ENCODE data around the gene CYB5R3. TPM values are rescaled to one million over a fixed set of nuclear protein-coding genes. Genes with fewer than 3 reads are reported as not detected.

The CYB5R3 gene
- total and polyA plus RNA-seq, 4 donors, result 49.4 to 210 (median 134) TPM

DNA sequence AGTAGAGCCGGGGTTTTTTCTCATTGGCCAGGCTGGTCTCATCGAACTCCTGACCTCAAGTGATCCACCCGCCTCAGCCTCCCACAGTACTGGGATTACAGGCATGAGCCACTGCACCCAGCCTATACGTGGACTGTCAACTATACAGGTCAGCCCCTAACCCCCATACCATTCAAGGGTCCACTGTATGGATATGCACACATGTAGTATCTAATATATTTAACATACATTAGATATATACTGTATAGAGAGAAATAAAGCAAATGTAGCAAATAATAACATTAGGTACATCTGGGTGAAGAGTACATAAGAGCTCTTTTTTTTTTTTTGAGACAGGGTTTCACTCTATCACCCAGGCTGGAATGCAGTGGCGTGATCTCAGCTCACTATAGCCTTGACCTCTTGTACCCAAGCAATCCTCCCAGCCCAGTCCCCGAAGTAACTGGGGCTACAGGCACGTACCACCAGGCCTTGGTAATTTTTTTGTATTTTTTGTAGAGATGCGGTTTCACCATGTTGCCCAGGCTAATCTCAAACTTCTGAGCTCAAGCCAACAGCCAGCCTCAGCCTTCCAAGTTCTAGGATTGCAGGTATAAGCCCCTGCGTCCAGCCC is 7.3 kb downstream of the CYB5R3 start:
- H3K9me3 ChIP-seq (ENCODE audit: control insufficient read depth in 4 of 4, low read length in 3 of 4), result no peaks in the 10 kb centered on the region
- TF ChIP-seq NR2F2 (IDR thresholded peaks at IDR 0.05) (peak; percentile 52), JUND (IDR thresholded peaks at IDR 0.05) (peak in 1 of 2 donors; percentile 10), RXRA (IDR thresholded peaks at IDR 0.05) (peak in 1 of 2 donors; percentile 12), SP1 (IDR thresholded peaks at IDR 0.05) (no peak), HNF4A (conservative IDR thresholded peaks at IDR 0.05) (peak; percentile 45 to 49)
- H3K9ac ChIP-seq (ENCODE audit: low read depth in 1 of 2, low read length in 2 of 2), result no peak overlapping the region
- WGBS, result 58% methylated on average over 9 of the region's 9 CpGs
- no peak overlapping the region for H3K4me3 ChIP-seq (ENCODE audit: low read depth in 1 of 3, low read length in 3 of 3)
- peaks cover 0 to 3% (median 0%) of the 10 kb centered on the region in 4 donors for H3K36me3 ChIP-seq (ENCODE audit: control insufficient read depth in 4 of 4, insufficient read depth in 3 of 4, low read depth in 1 of 4, low read length in 3 of 4)
- peaks cover 34 to 51% (median 44%) of the 10 kb centered on the region in 4 donors for H3K4me1 ChIP-seq (ENCODE audit: control insufficient read depth in 4 of 4, insufficient read depth in 4 of 4, low read length in 3 of 4)
- no peak for DNase-seq (ENCODE audit: low spot score)
- H3K27ac ChIP-seq (ENCODE audit: low read depth in 1 of 2, low read length in 2 of 2), result no peak overlapping the region
- H3K27me3 ChIP-seq (ENCODE audit: control insufficient read depth in 4 of 4, insufficient read depth in 4 of 4, low read length in 3 of 4), result no peaks in the 10 kb centered on the region

DNA sequence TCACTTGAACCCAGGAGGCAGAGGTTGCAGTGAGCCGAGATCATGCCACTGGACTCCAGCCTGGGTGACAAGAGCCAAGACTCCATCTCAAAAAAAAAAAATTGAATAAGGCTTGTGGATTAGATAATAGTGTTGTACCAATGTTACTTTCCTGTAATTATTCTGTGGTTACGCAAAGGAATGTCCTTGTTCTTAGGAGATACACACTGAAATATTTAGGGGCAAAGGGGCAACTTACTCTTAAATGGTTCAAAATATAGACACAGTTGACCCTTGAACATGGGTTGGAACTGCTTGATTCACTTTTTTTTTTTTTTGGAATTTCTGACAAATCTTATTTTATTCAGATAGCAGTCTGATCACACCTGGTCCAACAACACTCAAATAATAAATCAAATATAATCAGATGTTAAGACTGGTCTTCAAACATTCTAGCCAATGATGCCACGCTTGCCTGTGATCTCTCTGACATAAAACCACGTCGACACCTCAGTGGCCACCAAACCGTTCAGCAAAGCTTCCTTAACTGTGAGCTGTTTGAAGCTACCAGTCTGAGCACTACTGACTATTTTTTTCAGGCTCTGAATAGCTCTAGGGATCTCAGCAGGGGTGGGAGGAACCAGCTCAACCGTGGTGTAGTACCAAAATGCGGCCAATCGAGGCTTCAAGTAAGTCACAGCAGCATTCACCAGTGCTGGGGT is 9.5 kb downstream of the CYB5R3 start:
- H3K4me1 ChIP-seq (ENCODE audit: control insufficient read depth in 4 of 4, insufficient read depth in 4 of 4, low read length in 3 of 4), result peaks cover 15 to 29% (median 23%) of the 10 kb centered on the region in 4 donors
- 90% methylated on average over 9 of the region's 9 CpGs for WGBS
- no peak overlapping the region for H3K27ac ChIP-seq (ENCODE audit: low read depth in 1 of 2, low read length in 2 of 2)

More for the DNA sequence above, 9.5 kb downstream of the CYB5R3 start:
- Histone ChIP-seq H3K36me3 (ENCODE audit: control insufficient read depth in 4 of 4, insufficient read depth in 3 of 4, low read depth in 1 of 4, low read length in 3 of 4) (peaks cover 0 to 10% (median 5%) of the 10 kb centered on the region in 4 donors), H3K27me3 (ENCODE audit: control insufficient read depth in 4 of 4, insufficient read depth in 4 of 4, low read length in 3 of 4) (no peaks in the 10 kb centered on the region), H3K9ac (ENCODE audit: low read depth in 1 of 2, low read length in 2 of 2) (no peak overlapping the region), H3K9me3 (ENCODE audit: control insufficient read depth in 4 of 4, low read length in 3 of 4) (no peaks in the 10 kb centered on the region), H3K4me3 (ENCODE audit: low read depth in 1 of 3, low read length in 3 of 3) (no peak overlapping the region)
- DNase-seq (ENCODE audit: low spot score), result no peak
- no peak for TF ChIP-seq RAD21 (IDR thresholded peaks at IDR 0.05)
- no peak for TF ChIP-seq RXRA (IDR thresholded peaks at IDR 0.05)
- no peak for TF ChIP-seq EGR1 (IDR thresholded peaks at IDR 0.05; ENCODE audit: low read depth in 2 of 2)
- no peak for TF ChIP-seq TAF1 (conservative IDR thresholded peaks at IDR 0.05)
- TF ChIP-seq JUND (IDR thresholded peaks at IDR 0.05), result no peak
- TF ChIP-seq, protein P1, sequence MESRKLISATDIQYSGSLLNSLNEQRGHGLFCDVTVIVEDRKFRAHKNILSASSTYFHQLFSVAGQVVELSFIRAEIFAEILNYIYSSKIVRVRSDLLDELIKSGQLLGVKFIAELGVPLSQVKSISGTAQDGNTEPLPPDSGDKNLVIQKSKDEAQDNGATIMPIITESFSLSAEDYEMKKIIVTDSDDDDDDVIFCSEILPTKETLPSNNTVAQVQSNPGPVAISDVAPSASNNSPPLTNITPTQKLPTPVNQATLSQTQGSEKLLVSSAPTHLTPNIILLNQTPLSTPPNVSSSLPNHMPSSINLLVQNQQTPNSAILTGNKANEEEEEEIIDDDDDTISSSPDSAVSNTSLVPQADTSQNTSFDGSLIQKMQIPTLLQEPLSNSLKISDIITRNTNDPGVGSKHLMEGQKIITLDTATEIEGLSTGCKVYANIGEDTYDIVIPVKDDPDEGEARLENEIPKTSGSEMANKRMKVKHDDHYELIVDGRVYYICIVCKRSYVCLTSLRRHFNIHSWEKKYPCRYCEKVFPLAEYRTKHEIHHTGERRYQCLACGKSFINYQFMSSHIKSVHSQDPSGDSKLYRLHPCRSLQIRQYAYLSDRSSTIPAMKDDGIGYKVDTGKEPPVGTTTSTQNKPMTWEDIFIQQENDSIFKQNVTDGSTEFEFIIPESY (IDR thresholded peaks at IDR 0.05), result no peak
- no peak for TF ChIP-seq FOXA2 (IDR thresholded peaks at IDR 0.05)
- TF ChIP-seq FOXA1 (IDR thresholded peaks at IDR 0.05), result no peak
- TF ChIP-seq, protein P2, sequence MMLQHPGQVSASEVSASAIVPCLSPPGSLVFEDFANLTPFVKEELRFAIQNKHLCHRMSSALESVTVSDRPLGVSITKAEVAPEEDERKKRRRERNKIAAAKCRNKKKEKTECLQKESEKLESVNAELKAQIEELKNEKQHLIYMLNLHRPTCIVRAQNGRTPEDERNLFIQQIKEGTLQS (IDR thresholded peaks at IDR 0.05), result no peak
- no peak for TF ChIP-seq NR2F2 (IDR thresholded peaks at IDR 0.05)
- no peak for TF ChIP-seq GABPA (IDR thresholded peaks at IDR 0.05 in 1 of 2, conservative IDR thresholded peaks at IDR 0.05 in 1 of 2)
- TF ChIP-seq CTCF (IDR thresholded peaks at IDR 0.05; ENCODE audit: low read depth, low read length, missing input control), result no peak
- TF ChIP-seq REST (IDR thresholded peaks at IDR 0.05), result no peak
- TF ChIP-seq YY1 (IDR thresholded peaks at IDR 0.05), result no peak
- no peak for TF ChIP-seq HNF4A (conservative IDR thresholded peaks at IDR 0.05)
- TF ChIP-seq, protein P3, sequence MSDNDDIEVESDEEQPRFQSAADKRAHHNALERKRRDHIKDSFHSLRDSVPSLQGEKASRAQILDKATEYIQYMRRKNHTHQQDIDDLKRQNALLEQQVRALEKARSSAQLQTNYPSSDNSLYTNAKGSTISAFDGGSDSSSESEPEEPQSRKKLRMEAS (IDR thresholded peaks at IDR 0.05), result no peak
- no peak for TF ChIP-seq SP1 (IDR thresholded peaks at IDR 0.05)

Measured in liver (tissue), 9 donors.